HG03159 (cell line): ENCODE data around the gene OGDHL.
"Not testable (repeated sequence)": the region's sequence is repeated elsewhere in the genome, so short reads cannot be mapped to it uniquely, and the experiment has no call there.

Source experiments
- ATAC-seq: cut with Tn5 transposase; IDR thresholded peaks from one replicate; pipeline ENCODE4 v1.9.1; 2021; ENCODE audit warnings: mild to moderate bottlenecking, moderate library complexity; ENCODE audit not compliant: unreplicated experiment

Gene OGDHL

GRCh38 chr10:49740346-49741107 lies 21.6 kb downstream of the OGDHL start:
- no peak for ATAC-seq

- no peak for ATAC-seq
These were observed 22.7 kb downstream of the OGDHL start for GRCh38 chr10:49739426-49739825.

GRCh38 chr10:49738616-49739360 lies 23.3 kb downstream of the OGDHL start:
- ATAC-seq: no peak

- ATAC-seq: no peak
These were observed 24.5 kb downstream of the OGDHL start for GRCh38 chr10:49737474-49738201.

- no peak for ATAC-seq
These were observed 25.5 kb downstream of the OGDHL start for GRCh38 chr10:49736564-49737113.

- no peak for ATAC-seq
These were observed 26.1 kb downstream of the OGDHL start for GRCh38 chr10:49735848-49736563.

- no peak for ATAC-seq
These were observed 27.0 kb downstream of the OGDHL start for GRCh38 chr10:49735161-49735560.

- ATAC-seq: no peak
These were observed 27.4 kb downstream of the OGDHL start for GRCh38 chr10:49734676-49735075.

- ATAC-seq: no peak
These were observed 28.3 kb downstream of the OGDHL start for GRCh38 chr10:49733866-49734265.

GRCh38 chr10:49726593-49726992 lies 35.5 kb downstream of the OGDHL start:
- ATAC-seq: no peak

- not testable (repeated sequence) for ATAC-seq
These were observed 47.0 kb downstream of the OGDHL start for GRCh38 chr10:49715157-49715556.

- ATAC-seq: no peak
These were observed 48.9 kb downstream of the OGDHL start for GRCh38 chr10:49713266-49713665.

GRCh38 chr10:49711481-49711880 lies 50.6 kb downstream of the OGDHL start:
- ATAC-seq: no peak

- no peak for ATAC-seq
These were observed 51.2 kb downstream of the OGDHL start for GRCh38 chr10:49710966-49711365.

- no peak for ATAC-seq
These were observed 52.2 kb downstream of the OGDHL start for GRCh38 chr10:49709934-49710333.

- ATAC-seq: no peak
These were observed 54.5 kb downstream of the OGDHL start for GRCh38 chr10:49707585-49707984.

GRCh38 chr10:49700997-49701396 lies 61.1 kb downstream of the OGDHL start:
- no peak for ATAC-seq

- no peak for ATAC-seq
These were observed 61.9 kb downstream of the OGDHL start for GRCh38 chr10:49700211-49700610.

- ATAC-seq: no peak
These were observed 63.4 kb downstream of the OGDHL start for GRCh38 chr10:49698679-49699078.

GRCh38 chr10:49696311-49696710 lies 65.8 kb downstream of the OGDHL start:
- no peak for ATAC-seq

- ATAC-seq: no peak
These were observed 67.7 kb downstream of the OGDHL start for GRCh38 chr10:49694466-49694865.
